ENCODE measurements around the gene MFRP.

- no peak for TF ChIP-seq CTCF (IDR thresholded peaks at IDR 0.05)
- TF ChIP-seq POLR2A (IDR thresholded peaks at IDR 0.05; ENCODE audit: low read length) = no peak
- TF ChIP-seq CHD2 (IDR thresholded peaks at IDR 0.05; ENCODE audit: low read length, partially characterized antibody) = no peak
Measured at GRCh38 chr11:119336744-119337469, 9.6 kb downstream of the MFRP start.

All from A549 (cell line).